Activated T-helper 9 cell treated with anti-CD3 and anti-CD28 coated beads, Interleukin-2, amount 50 U/mL, for 16 hours (primary cell): ENCODE measurements around the gene CD28.

Experiments used
- DNase-seq: peaks from one replicate; pipeline ENCODE4 v3.0.0-alpha.2; 2020; ENCODE audit warnings: low read depth

CD28 gene

DNA sequence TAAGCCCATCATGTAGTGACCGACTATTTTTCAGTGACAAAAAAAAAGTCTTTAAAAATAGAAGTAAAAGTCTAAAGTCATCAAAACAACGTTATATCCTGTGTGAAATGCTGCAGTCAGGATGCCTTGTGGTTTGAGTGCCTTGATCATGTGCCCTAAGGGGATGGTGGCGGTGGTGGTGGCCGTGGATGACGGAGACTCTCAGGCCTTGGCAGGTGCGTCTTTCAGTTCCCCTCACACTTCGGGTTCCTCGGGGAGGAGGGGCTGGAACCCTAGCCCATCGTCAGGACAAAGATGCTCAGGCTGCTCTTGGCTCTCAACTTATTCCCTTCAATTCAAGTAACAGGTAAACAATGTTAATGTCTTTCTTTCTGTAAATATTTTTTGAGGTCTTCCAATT lies at the start of gene CD28:
Gene CD28 (plus strand): TSS at position 237 of the 400 bp plus-strand sequence. CDS start 58 bp downstream, at position 295.
- peak; percentile 83 for DNase-seq

DNA sequence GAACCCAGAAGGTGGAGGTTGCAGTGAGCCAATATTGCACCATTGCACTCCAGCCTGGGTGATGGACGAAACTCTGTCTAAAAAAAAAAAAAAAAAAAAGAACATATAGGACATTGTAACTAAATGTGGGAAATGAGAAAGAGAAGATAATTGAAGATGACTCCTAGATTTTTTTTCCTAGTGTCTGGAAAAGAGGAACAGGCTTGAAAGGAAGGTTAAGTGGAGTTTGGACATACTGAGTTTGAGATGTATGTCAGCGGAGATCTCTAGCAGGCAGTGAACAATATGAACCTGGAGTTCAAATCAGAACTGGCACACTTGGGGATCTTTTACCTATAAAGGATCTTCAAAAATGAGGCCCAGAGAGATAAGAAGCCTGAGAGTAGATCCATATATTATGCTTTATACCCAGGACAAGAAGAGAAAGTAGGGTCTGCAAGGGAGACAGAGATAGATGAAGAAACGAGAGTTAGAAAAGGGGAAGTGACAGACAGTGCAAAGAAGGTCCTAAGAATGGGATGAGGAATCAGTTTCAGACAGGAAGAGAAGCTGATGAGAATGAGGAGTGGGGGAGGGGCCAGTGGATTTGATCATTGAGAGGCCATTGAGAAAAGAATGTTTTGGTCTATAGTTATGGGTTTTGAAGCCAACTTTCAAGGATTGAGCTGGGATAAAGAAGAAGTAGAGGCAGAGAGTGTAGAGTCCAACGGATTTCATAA lies 46.9 kb upstream of the CD28 start:
- no peak for DNase-seq

DNA sequence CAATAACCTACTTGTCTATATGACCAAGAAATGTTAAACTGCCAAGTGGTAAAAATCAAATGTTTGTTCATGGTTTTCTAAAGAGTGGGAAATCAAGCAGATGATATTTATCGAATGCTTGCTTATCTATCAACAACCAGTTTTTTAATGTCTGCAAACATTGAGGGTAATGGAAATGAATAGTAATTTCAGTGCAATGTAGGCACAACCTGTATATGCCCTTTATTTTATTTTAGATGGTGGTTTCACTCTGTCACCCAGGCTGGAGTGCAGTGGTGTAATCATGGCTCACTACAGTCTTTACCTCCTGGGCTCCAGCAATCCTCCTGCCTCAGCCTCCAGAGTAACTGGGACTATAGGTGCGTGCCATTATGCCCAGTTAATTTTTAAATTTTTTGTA lies 46.0 kb upstream of the CD28 start:
- no peak for DNase-seq

DNA sequence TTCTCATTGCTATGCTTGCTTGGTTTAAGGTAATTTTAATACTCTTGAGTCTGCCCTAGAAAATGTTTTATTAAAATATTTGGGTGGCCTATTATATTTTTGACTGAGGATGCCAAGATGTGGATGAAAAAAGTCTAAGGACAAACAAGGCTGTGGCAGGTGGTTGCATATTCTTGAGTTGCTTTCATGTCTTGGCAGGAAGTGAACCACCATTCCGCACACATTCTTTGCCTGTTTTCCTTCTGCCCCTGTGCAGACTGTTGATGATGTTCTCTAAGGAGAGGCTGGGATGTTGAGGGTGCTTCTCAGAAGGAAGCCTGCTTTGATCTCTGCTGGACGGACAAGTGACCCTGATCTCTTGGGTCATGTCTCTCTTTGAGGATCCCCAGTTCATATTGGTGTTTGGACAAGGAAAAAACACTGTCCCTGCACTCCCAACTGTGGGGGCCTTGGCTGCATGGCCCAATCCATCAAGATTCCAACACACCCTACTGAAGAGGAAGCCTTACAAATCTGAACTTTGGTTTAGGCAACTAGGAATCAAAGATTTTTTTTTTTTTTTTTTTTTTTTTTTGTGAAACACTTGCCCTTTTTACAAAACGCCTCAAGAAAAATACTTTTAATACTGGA lies 45.0 kb upstream of the CD28 start:
- DNase-seq, result no peak

DNA sequence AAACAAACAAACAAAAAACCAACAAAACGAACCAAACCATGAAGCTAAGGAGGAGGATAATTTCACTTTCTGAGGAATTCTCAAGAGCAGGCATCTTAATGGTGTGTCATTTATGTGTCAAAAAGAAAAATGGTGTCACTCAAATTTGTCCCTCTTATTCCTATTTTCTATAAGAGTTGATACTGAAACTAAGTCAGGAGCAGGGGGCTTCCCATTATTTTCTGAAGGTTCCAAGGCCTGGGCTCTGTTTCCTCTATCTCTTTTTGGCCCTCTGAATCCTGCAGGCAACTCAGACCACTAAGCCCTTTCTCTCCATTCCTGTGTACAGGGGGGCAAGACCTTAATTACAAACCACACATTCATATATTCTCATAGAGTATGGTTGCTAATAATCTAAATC lies 44.0 kb upstream of the CD28 start:
- no peak for DNase-seq

DNA sequence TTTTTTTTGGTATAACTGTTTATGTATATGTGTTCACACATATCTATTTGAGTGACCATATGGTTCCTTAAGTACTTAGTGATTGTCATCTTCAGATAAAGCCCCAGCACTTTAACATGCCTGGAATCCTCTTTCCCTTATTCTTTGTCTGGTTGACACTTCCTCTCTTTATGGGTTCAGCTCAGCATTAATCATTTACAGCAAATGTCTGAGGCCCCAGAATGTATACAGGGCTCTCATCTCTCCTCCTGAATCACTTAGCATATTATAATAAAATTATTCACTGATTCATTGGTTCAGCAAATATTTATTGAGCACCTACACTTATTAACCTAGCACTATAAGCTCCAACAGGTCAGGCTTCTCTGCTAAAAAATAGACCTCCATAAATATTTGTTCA lies 43.5 kb upstream of the CD28 start:
- DNase-seq, result no peak

DNA sequence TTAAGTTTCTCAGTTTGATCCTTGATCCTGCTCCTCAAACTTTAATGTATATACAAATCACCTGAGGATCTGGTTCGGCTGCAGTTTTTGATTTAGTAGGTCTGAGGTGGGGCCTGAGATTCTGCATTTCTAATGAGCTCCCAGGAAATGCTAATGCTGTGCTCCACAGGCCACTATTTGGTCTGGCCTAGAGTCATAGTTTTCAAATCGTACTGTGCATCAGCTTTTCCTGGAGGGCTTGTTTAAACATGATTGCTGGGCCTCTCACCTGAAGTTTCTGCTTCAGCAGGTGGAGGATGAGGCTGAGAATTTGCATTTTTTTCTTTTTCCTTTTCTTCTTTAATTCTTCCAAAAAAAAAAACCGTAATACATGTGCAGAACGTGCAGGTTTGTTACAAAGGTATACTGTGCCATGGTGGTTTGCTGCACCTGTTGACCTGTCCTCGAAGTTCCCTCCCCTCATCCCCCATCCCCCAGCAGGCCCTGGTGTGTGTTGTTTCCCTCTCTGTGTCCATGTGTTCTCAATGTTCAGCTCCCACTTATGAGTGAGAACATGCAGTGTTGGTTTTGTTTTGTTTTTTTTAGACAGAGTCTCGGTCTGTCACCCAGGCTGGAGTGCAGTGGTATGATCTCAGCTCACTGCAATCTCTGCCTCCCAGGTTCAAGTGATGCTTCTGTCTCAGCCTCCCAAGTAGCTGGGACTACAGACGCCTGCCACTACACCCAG lies 42.2 kb upstream of the CD28 start:
- DNase-seq, result no peak

DNA sequence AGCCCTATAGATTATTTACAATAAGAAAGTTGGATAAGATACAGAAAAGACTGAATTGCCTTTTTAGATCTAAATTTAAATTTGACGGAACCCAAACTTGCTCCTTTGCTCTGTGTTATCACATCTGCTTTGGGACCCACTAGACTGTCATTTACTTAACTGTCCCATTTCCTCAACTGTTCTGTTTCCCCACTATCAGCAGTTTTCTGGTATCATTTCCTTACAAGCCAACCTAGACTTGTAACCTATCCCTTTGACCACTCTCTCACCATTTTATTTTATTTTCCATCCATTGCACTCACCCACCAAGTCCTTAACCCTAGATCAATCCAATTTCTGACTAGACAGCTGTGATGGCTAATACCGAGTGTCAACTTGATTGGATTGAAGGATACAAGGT lies 38.6 kb upstream of the CD28 start:
- DNase-seq, result no peak

DNA sequence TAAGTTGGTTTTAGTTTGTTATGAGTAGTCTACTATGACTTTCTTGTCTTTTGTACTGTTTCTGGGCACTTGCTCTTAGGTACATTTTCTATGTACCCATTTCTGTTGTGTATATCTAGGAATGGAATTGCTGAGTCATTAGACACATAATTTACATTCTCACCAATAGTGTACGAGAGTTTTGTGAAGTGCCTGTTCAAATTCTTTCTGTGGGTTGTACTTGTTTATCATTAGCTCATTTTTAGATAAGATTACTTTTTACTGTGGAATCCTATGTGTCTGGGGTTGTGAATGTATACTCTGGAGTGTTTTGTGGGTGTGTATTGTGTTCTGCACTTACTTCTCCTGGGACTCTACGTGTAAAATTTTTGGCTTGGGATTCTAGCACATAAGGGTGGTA lies 36.6 kb upstream of the CD28 start:
- DNase-seq, result no peak

DNA sequence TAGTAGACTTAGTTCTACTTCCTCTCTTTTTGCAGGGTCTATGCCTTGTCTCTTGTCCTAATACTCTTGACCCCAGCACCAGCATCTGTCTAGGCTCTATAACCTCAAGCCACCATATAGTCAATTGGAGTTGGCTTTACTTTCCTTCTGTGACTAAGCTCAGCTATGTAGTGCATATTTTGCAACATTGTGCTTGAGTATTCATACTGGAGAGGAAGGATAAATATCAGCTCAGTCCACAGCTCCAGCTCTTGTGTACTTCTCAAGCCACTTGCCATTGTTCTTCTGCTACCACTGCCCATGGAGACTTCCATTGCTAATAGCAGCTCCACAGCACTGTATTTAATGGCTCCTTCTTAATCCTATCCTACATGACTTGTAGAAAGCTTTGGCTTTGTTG lies 35.5 kb upstream of the CD28 start:
- DNase-seq, result no peak

DNA sequence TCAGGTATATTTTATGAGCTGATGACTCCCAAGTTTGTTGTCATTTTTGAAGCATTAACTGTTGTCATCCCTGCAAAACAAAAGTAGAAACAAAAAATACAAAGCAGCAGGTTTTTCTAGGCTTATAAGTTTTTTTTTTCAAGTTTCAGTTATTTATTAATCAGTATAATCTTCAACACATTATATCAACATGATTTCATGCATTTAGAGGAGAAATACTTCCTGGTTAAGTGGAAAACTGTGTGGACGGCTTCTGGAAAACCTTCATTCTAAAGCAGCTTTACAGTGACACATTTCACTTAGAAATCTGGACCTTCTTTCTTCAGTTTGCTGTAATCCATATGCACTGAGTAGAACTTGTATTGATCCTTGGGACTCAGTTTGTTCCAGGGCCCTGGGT lies 34.6 kb upstream of the CD28 start:
- DNase-seq, result no peak

DNA sequence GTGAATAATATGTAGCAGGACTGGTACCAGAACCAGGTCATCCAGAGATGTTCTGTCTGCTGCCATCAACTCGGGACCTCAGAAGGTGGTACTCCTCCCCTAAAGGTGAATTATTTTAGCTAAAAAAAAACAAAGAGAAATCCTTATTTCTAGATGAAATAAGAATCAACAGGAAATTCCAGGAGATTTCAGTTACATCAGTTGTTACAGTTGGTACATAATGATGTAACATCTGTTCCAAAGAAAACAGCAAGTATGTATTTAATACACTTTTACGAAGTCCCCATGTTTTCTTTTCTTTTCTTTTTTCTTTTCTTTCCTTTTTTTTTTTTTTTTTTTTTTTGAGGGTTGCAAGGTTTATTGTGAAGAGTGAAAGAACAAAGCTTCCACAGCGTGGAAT lies 33.6 kb upstream of the CD28 start:
- no peak for DNase-seq

DNA sequence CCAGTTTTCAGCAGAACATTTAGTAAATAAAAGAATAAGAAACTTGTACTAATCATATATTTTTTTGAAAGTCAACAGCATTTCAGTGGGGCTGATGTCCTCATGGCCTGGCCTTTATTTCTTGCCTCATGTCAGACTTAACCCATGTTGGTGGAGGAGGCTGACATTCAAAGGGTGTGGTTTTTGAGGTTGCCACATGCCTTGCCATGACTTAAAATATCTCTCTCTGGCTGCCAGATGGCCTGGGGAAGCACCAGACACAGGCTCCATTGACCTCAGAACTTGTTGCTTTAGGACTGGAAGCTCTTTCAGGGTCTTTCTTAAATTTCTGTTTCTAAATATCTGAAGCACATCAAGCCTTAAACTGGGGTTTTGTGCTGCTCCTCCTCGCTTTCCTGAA lies 32.5 kb upstream of the CD28 start:
- DNase-seq, result no peak

DNA sequence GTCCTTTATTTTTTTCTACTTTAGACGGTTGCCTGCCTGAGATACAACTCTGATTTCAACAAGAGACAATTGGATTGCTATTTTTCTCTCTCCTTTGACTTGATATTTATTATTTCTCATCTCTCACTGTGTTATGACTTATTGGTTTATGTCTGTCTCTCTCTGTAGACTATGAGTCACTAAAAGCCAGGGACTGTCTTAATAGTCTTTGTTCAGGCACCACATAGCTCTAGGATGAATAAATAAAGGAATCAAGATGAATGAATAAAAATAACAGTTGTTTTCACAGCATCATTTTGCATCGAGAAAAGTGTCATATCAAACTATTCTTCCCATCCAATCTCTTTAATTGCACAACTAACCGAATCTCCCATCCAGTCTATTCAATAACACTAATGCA lies 31.4 kb upstream of the CD28 start:
- DNase-seq, result no peak

DNA sequence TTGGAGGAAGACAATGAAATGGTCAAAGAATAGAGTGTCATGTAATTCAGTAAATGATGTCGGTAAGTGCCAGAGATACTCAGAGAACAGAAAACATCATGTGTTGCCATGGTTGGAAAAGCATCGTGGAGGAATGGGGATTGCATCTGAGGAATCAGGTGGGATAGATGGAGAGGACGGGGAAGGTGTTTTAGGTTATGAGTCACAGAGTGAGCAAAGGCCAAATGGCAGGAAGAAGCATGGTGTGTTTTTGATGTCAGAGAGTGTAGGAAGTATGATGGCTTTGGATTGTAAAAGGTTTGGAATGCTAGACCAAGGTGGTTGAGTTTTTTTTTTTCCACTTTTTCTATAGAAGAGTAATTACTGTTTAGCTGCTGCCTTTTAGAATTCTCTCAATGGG lies 27.5 kb upstream of the CD28 start:
- DNase-seq, result no peak

DNA sequence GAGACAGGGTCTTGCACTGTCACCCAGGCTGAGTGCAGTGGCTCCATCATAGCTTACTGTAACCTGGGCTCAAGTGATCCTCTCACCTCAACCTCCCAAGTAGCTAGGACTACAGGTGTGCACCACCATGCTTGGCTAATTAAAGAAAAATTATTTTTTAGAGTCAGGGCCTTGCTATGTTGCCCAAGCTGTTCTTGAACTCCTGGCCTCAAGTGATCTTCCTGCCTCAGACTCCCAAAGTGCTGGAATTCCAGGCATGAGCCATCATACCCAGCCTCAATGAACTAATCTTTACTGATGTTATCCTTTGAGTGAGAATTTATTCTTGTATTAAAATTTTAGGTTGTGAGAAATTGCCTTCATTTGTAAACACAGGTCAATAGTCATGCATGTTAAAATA lies 27.0 kb upstream of the CD28 start:
- DNase-seq, result no peak

DNA sequence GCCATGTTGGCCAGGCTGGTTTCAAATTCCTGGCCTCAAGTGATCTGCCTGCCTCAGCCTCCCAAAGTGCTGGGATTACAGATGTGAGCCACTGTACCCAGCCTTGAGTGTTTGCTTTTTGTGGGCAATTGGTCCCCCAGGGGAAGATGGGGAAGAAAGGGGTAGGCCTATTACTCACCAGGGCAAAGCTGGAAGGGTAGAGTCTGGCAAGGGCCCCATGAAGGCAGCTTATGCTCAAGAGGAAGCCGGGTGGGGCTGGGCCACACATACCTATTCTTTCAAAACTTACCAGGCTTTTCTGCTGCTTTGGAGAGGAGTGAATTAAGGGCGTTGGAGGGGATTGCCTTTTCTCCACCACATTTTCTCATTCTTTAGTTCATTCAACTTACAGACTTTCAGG lies 24.5 kb upstream of the CD28 start:
- no peak for DNase-seq

DNA sequence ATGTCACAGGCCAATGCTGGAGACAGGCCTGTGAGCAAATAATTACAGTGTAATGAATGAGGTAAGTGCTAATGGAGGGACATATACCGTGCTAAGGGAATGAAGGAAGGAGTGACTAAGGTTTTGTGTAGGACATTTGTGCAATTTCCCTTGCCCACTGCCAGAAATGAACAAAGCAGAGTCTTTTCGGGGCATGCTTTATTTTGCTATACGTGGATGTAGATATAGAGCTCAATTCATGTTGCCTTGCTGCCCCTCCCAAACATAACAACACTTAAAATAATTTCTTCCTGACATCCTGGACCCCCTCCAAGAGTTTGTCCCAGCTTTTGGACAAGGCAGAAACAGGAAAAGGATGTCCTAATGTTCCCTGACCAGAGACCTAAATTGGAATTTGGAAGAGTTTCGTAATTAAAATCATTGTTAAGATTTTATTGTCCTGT lies 23.7 kb upstream of the CD28 start:
- DNase-seq, result no peak

DNA sequence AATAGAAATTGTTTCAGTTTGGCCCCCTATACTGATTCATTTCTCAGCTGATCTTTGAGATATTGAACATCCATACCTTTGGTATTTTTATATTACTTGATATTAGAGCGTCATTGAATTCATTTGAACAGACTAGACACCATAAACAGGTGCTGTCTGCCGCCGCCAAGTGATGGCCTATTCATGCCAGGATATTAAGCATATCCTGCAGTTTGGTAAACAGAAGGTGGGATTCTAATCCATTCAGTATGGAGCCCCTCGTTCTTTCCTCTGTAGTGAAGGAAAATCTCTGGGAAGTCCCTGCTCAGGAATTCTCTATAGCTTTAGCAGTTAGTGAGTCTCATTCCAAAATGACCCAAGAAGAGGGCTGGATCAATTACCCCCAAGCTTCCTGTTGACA lies 23.0 kb upstream of the CD28 start:
- no peak for DNase-seq

DNA sequence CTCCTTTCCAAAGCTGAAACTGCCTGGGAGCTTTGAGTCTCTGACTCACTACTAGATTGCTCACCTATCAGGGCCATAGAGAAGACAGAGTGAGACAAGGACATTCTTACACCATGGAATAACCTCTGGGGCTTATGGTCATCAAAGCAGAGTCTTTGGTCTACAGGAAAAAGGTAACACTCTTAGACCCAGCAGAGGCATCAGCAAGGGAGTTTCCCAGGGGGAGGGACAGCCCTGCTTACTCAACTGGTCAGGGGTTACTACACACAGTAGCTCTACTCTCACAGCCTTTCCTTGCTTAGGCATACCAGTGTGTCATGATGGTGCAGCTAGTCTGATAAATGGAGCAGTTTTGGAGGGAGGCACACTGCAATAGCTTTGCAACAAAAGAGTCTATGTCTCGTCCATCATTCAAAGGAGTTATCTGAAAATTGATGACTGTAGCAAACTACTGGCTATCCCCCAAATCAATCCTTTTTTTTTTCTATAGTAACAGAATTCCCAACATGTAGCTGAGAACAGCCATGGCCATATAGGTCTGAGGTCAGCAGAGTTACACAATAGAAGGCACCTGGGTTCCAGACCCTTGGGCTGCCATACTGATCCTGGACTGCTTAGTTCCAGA lies 22.4 kb upstream of the CD28 start:
- no peak for DNase-seq

DNA sequence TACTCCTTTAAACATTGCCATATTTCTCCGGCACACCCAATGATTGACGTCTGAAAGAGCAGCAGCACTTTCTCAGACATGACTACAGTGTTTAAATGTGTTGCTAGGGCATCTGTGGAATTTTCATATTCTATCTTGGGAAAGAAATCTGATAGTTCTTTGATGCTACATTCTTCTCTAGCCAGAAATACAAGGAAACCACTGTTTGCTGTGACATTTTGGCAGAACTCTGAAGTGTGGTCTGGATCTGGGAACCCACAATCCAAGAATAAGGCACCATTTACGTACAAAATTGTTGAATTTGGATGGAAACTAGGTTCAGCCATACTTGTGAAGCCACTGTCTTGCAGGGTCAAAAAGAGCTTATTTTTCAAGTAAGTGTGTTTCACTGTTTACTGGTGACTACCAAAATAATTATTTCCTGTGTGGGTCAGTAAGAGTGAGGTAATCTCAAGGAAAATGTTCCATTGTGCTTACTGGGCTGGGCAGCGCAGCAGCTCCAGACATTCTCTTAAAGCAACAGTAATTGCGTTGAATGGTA lies 21.3 kb upstream of the CD28 start:
- DNase-seq, result no peak

DNA sequence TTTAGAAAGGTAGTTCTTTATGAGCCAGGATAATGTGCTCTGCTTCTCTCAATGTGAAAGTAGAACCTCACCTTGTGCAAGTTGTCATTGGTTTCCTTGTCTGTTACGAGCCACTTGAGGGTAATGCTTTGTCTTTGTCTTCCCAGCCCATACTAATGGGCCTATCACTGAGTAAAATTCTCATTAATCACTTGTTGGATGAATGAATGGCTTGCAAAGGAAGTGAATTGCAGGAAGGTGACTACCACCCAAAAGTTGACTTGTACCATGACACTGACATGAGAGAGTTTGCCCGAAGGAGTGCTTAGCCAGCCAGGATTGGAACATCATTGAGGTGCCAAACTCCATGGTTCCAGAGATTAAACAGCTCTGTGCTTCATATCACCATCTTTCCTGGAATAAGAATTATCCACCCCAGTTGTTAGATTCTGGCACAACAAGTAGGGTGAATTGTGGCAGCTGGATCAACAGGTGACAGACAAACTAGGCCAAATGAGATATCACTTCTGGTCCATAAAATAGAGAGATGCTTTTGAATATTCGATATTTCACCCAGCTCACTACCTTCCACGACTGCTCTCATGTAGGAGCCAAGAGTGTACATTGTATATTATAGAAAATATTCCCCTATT lies 20.5 kb upstream of the CD28 start:
- DNase-seq, result no peak
